ENCODE data around the gene POPDC3. TPM values are rescaled to one million over a fixed set of nuclear protein-coding genes. Genes with fewer than 3 reads are reported as not detected.
"Not testable (repeated sequence)": the region's sequence is repeated elsewhere in the genome, so short reads cannot be mapped to it uniquely, and the experiment has no call there.

The POPDC3 gene
- 2.8 and 3.8 TPM in 2 replicates for total RNA-seq (2022)
- percentile 35 among the genes with signal in this experiment for Bru-seq, nascent RNA
- BruChase-seq, experiment 1, labeled RNA remaining after a 6-hour chase: percentile 31 among the genes with signal in this experiment
- percentile 23 among the genes with signal in this experiment for BruChase-seq, experiment 2, labeled RNA remaining after a 2-hour chase
- long read RNA-seq, transcript POPDC3-203 (4 exons, 1,029 nt): major isoform, 5 of 6 reads
- long read RNA-seq, partial matches to known transcripts: 0 of 6 reads
- long read RNA-seq, other reads (novel, unspliced or antisense): 0 of 6 reads

GRCh38 chr6:105179244-105180065 is at the start of gene POPDC3:
TSS of gene POPDC3 (minus strand) at chr6:105180014. CDS start at chr6:105161909, 18,105 bp downstream.
- peak within 1 kb of the TSS; percentile 71 for H3K4me3 Mint-ChIP-seq (ENCODE audit: low read depth, unreplicated experiment)
- DNase-seq: peak; percentile 62
- CTCF ChIA-PET: no interaction called here
- H3K4me1 Mint-ChIP-seq (ENCODE audit: low read depth, unreplicated experiment): peaks cover 28% of the 10 kb centered on the region
- no TSS peak for BruUV-seq (replicated peaks)
- TF ChIP-seq CTCF (IDR thresholded peaks at IDR 0.05; ENCODE audit: unreplicated experiment): no peak
- H3K36me3 Mint-ChIP-seq (ENCODE audit: insufficient read depth, unreplicated experiment): peaks cover 13% of the 10 kb centered on the region
- no peaks in the 10 kb centered on the region for H3K27me3 Mint-ChIP-seq (ENCODE audit: unreplicated experiment)
- H3K9me3 Mint-ChIP-seq (ENCODE audit: low read depth, unreplicated experiment): no peaks in the 10 kb centered on the region
- intact Hi-C loops (cut with micrococcal nuclease; ENCODE audit: unreplicated experiment): loop anchor here (5.0 kb wide), 1 partner anchor 83 kb away; no protein-coding TSS in a partner anchor
- H3K27ac Mint-ChIP-seq (ENCODE audit: unreplicated experiment): no peak within 1 kb of the TSS

- Mint-ChIP-seq H3K27ac (ENCODE audit: unreplicated experiment) (no peak overlapping the region), H3K4me1 (ENCODE audit: low read depth, unreplicated experiment) (no peaks in the 10 kb centered on the region), H3K4me3 (ENCODE audit: low read depth, unreplicated experiment) (no peak overlapping the region), H3K27me3 (ENCODE audit: unreplicated experiment) (peaks cover 34% of the 10 kb centered on the region), H3K9me3 (ENCODE audit: low read depth, unreplicated experiment) (no peaks in the 10 kb centered on the region), H3K36me3 (ENCODE audit: insufficient read depth, unreplicated experiment) (no peaks in the 10 kb centered on the region)
- CTCF ChIA-PET: no interaction called here
- intact Hi-C loops (cut with micrococcal nuclease; ENCODE audit: unreplicated experiment): no loop called here
- no TSS peak for BruUV-seq (replicated peaks)
- no peak for TF ChIP-seq CTCF (IDR thresholded peaks at IDR 0.05; ENCODE audit: unreplicated experiment)
- DNase-seq: no peak
These were observed 47.5 kb upstream of the POPDC3 start for GRCh38 chr6:105227295-105227767.

GRCh38 chr6:105226598-105227294 is 46.9 kb upstream of the POPDC3 start:
- Mint-ChIP-seq H3K27me3 (ENCODE audit: unreplicated experiment) (peaks cover 28% of the 10 kb centered on the region), H3K36me3 (ENCODE audit: insufficient read depth, unreplicated experiment) (no peaks in the 10 kb centered on the region), H3K4me3 (ENCODE audit: low read depth, unreplicated experiment) (no peak overlapping the region), H3K4me1 (ENCODE audit: low read depth, unreplicated experiment) (no peaks in the 10 kb centered on the region), H3K9me3 (ENCODE audit: low read depth, unreplicated experiment) (no peaks in the 10 kb centered on the region), H3K27ac (ENCODE audit: unreplicated experiment) (no peak overlapping the region)
- intact Hi-C loops (cut with micrococcal nuclease; ENCODE audit: unreplicated experiment): no loop called here
- no peak for DNase-seq
- CTCF ChIA-PET: interaction anchor here (0.6 kb wide), 1 partner anchor 99 kb away, joined by 3 read pairs; no protein-coding TSS in a partner anchor
- TF ChIP-seq CTCF (IDR thresholded peaks at IDR 0.05; ENCODE audit: unreplicated experiment): no peak
- BruUV-seq (replicated peaks): no TSS peak

GRCh38 chr6:105223242-105223641 is 43.4 kb upstream of the POPDC3 start:
- H3K36me3 Mint-ChIP-seq (ENCODE audit: insufficient read depth, unreplicated experiment): no peaks in the 10 kb centered on the region
- intact Hi-C loops (cut with micrococcal nuclease; ENCODE audit: unreplicated experiment): no loop called here
- H3K4me1 Mint-ChIP-seq (ENCODE audit: low read depth, unreplicated experiment): no peaks in the 10 kb centered on the region
- TF ChIP-seq CTCF (IDR thresholded peaks at IDR 0.05; ENCODE audit: unreplicated experiment): no peak
- no peaks in the 10 kb centered on the region for H3K9me3 Mint-ChIP-seq (ENCODE audit: low read depth, unreplicated experiment)
- CTCF ChIA-PET: no interaction called here
- H3K27me3 Mint-ChIP-seq (ENCODE audit: unreplicated experiment): no peaks in the 10 kb centered on the region
- H3K4me3 Mint-ChIP-seq (ENCODE audit: low read depth, unreplicated experiment): no peak overlapping the region
- no peak for DNase-seq
- no TSS peak for BruUV-seq (replicated peaks)
- no peak overlapping the region for H3K27ac Mint-ChIP-seq (ENCODE audit: unreplicated experiment)

- H3K27me3 Mint-ChIP-seq (ENCODE audit: unreplicated experiment); BruUV-seq (replicated peaks): not testable (repeated sequence)
These were observed 41.4 kb upstream of the POPDC3 start for GRCh38 chr6:105221219-105221618.

More at GRCh38 chr6:105221219-105221618, 41.4 kb upstream of the POPDC3 start:
- intact Hi-C loops (cut with micrococcal nuclease; ENCODE audit: unreplicated experiment); H3K36me3 Mint-ChIP-seq (ENCODE audit: insufficient read depth, unreplicated experiment); H3K27ac Mint-ChIP-seq (ENCODE audit: unreplicated experiment); H3K4me3 Mint-ChIP-seq (ENCODE audit: low read depth, unreplicated experiment); H3K9me3 Mint-ChIP-seq (ENCODE audit: low read depth, unreplicated experiment); CTCF ChIA-PET; DNase-seq; H3K4me1 Mint-ChIP-seq (ENCODE audit: low read depth, unreplicated experiment): not testable (repeated sequence)

All from Calu3 (cell line).